HG02885 (cell line): Measurements from ENCODE around the gene FSTL3.

Experiments
- ATAC-seq: cut with Tn5 transposase; IDR thresholded peaks from one replicate; pipeline ENCODE4 v1.9.1; 2021; ENCODE audit warnings: mild to moderate bottlenecking; ENCODE audit not compliant: unreplicated experiment, poor library complexity

FSTL3 gene

DNA sequence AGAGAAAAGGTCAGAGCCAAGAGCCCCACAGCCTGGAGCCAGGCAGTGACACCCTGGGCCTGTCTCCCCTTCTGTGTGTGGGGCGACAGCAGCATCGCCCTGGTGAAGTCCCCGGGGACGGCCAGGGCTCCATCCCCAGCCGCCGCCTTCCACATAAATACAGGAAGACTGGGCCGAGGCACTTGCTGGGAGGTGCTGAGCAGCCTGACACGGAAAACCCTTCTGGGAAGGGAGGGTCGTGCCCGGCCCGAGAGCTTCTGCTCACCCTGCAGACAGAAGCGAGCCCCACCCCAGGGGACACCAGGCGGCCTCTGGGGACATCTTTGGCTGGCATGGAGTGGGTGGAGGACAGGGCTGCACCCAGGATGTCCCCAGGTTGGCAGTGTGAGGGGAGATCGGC is 31.4 kb upstream of the FSTL3 start:
- ATAC-seq = no peak

DNA sequence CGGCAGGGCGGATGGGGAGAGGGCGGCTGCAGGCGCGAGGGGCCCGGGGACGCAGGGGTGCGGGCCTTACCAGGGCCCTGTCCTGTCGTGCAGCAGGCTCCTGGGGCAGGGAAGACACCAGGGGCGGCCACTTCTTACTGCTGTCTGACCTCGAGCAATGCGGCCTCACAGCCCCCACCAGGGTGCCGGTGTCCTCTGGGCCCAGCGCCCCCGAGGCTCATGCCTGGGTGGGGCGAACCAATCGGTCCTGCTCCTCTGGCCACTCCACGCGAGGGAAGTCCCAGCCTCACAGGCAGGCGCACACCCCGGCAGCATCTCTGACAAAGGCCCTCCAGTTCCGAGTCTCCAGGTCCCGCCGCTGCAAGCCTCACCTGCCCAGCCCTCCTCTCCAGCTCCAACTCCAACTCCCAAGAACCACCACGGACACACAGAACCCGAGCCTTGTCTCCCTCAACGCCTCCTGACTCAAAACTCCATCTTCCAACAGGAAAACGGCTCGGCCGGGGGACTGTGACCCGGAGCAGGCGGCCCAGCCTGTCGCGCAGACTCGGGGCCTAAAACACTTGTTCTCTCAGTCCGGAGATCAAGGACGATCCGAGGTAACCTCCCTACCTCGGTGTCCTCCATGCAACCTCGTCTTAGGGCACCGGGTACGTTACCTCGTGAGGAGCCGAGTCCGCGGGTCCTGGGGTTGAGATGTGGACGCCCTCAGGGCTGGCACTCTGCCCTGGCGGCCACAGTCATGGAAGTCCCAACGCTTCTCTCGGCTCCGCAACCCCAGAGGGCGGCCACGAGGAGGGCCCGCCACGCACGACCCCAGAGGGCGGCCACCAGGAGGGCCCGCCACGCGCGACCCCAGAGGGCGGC is 30.0 kb upstream of the FSTL3 start:
- ATAC-seq = no peak

DNA sequence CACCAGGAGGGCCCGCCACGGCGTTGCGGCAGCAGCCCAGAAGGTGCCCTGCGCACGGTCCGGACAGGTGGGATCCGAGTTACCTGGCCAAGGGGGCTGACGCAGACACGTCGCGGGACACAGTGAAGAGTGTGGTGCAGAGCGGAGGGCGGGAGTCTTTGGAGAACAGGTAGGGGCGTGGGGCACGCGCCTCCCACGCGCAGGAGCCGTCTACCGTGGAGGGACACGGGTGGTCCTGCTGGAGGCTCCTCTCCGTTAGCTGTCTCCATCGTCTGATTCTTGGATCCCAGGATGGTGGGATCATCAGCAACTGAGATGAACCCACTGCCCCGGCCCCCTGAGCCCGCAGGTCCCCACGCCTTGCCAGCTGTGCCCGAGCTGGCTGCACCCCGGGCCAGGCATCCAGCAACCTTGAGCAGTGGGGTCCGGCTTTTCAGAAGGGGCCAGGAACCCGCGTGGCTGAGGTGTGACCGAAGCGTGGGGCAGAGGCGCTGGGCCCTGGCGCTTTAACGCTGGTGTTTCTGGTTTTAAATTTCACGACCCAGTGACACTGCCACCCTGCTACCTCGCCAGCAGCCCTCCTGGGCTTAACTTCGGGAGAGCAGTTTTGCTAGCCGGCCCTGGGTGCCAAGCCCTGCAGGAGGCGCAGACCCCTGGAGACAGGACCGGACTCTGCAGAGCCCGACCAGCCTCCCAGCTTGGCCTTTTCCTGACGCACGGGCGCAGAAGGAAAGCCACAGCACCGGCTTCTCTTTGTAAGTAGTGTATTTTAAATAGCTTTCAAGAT is 29.2 kb upstream of the FSTL3 start:
- no peak for ATAC-seq

DNA sequence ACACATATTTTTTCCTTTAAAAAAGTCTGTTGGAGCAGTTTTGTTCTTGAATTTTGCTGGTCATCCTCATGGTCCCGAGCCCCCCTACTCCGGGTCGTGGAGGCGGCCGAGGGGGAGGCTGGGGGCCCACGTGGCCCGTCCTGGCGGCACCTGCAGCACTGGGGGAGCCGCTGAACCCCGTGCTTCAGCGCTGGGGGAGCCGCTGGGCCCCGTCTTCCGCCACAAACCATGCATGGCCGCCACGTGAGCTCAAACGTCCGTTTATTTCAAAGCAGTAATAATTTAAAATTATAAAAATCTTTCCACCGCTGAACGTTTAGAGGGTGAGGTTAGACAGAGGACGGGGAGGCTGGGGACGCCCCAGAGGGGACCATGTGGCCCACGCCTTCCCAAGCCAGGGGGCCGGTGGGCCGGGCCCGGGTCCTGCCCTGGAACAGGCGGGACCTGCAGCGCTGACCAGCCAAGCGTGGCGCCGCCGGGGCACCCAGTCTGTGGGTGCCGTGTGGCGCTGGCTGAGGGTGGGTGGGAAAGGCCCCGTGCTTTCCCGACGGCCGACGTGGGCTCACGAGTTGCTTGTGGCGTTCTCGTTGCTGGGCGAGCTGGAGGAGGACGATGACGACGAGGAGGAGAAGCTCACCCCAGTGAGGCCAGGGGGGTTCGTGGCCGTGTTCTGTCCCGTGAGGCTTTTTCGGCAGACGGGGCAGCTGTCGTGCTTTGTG is 28.5 kb upstream of the FSTL3 start:
- no peak for ATAC-seq

DNA sequence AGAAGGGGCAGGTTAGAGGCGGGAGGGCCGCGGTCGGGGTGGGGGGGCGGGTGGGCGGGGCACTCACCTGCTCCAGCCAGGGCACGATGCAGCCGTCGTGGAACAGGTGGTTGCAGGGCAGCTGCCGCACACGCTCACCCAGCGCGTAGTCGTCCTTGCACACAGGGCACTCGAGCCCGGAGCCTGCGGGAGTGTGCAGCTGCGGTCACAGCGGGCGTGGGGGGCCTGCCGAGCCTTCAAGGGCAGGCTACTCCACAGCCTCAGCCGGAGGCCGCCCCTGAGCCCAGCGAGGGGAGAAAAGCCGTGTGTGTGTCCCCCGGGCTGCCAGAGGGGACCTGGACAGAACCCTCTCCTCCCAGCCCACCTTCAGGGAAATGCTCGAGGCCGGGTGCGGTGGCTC is 27.9 kb upstream of the FSTL3 start:
- ATAC-seq = no peak

DNA sequence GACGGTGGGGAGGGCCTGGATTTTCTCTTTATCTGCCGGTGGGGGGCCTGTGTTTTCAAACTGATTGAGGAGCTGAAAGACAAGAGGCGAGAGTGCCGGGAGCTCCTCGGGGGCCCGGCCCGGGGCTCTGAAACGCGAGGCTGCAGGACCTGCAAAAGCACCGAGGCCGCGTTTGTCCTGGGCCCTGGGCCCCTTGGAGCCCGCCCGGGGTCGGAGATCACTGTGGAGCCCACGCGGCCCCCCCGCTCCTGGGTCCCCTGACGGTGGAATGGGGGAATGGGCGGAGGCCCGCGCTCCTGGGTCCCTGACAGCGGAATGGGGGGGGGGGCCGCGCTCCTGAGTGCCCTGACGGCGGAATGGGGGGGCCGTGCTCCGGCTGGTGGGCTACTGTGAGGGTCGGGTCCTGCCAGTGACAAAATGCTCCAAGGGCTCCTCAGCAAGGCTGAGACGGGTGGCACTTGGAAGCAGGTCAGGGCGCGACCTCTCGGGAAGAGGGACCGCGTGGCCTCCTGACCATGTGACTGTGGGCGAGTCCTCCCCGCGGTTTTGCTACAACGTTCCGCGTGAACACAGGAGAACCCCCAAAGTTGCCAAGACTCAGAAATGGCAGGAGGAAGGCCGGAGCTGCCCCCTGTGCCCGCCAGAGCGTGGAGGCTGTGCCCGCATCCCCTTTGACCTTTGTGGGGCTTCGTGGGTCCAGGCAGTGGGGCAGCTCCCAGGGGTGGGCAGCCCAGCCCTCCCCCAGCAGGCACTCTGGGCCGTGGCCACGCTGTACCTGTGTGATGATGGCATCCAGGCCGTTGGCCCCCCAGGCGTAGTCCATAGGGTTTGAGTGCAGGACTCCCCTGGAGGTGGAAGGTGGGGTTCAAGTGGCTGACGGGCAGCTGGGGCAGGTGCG is 27.0 kb upstream of the FSTL3 start:
- ATAC-seq = no peak

DNA sequence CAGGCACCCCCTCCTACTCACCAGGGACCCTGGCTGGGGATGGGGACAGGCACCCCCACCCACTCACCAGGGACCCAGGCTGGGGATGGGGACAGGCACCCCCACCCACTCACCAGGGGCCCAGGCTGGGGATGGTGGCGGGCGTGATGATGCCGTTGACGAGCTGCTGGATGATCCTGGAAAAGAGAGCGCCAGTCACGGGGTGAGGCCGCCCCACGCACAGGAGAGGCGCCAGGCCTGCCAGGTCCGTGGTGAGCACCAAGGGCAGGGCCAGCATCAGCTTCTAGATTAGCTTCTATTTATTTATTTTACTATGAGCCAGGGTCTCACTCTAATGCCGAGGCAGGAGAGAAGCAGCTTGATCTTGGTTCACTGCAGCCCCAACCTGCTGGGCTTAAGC is 26.1 kb upstream of the FSTL3 start:
- ATAC-seq = no peak

DNA sequence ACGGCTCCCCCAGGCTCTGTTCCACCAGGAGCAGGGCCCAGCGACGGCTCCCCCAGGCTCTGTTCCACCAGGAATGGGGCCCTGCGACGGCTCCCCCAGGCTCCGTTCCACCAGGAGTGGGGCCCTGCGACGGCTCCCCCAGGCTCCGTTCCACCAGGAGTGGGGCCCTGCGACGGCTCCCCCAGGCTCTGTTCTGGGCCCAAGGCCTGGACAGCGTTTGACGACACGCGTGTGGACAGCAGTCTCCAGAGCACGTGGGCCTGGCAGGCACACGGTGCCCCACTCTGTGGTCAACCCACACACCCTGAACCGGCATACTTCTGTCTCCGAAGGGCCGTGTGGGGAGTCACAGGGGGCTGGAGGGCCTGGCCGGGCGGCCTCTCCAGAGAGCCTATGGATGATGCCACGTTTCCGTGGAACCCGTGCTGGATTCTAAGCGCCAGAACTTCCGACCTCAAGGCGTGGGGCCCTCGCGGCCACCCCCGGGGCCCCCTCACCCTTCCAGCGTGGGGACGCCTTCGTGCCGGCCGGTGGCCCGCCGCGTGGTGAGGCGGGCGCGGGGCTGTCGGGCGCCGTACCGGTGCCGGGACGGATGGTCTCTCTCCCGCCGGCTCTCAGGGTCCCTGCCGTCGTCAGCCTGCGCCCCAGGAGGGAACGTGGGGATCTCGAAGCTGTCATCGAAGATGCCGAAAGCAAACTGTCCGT is 24.9 kb upstream of the FSTL3 start:
- ATAC-seq = no peak

DNA sequence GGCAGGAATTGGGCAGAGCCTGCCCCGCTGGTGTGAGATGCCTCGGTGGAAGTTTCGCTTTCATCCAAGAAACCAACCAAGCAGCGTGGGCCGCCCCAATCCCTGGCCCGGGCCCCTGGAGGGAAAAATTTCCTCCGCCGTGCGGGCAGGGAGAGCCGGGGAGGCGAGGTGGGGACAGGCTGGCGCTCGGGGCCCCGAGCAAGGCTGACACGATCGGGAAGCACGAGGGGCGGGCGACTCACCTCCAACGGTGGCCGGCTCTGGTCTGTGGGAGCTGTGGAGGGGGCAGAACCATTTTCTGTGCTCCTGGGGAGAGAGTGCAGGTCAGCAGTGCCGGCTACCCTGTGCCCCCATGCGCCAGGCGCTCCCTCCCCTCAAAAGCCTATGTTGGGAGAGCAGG is 24.2 kb upstream of the FSTL3 start:
- no peak for ATAC-seq

DNA sequence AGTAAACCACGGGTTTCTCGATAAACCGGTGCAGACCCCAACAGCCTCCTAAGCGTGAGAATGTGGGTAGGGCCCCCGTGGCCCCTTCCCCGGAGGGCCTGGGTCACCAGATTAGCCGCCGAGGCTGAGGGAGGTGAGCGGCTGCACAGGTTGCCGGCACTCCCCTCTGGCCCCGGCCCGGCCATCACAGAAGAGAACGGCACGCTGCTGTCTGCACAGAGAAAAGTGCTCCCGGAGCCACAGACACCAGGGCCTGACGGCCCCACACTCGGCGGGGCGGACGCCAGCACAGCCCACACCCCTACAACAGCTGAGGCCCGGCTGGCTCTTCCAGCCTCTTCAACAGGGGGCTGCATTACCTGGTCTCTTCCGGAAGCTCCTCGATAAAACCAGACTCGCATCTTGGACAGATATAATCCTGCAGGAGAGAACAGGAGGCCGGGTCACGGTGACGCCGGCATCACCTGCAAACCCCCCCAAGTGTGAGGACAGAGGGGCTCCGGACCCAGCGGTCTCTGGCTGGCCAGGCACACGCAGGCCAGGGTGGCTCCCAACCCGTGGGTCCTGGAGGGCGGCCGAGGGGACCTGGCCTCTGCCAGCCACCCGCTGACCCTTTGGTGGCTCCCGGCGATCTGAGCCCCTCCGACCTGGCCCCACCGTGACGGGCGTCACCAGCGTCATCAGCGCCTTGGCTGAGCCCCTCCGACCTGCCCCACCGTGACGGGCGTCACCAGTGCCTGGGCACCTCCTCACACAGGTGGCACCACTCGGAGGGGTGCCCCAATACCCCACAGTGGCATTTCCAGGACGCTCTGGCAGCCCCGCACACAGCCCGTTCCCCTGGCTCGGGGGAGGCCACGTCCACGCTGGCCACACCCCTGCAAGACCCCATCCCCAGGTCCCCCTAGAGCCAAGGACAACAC is 23.5 kb upstream of the FSTL3 start:
- no peak for ATAC-seq

DNA sequence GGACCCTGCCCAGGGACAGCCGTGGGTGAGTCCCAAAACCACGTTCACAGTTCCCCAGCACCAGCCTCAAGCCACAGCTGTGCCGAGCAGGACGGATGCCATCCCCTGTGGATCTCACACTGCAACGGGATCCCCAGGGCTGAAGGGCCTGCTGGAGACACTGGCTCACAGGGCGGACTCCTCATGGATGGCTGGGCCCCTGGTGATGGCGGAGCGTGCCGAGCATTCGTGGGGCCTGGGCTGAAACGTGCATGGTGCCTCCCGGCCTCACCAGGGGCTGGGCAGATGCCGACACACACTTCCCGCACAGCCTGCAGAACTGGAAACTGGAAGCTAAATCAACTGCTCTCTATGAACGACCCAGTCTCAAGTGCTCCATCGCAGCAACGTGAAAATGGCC is 22.8 kb upstream of the FSTL3 start:
- no peak for ATAC-seq

DNA sequence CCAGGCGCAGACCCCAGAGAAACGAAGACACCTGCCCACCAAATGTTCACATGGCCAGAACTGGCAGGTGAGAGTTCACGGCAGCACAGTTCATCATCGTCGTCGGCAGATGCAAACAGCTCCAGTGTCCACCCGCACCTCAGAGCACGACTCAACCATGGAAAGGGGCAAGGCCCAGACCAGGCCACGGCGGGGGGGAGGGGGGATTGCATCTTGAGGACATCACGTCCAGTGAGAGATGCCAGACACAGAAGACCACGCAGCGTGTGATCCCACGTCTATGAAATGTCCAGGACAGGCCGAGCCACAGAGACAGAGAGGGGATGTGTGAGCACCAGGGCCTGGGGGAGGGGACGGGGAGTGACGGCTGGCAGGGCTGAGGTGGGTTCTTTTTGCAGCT is 20.5 kb upstream of the FSTL3 start:
- no peak for ATAC-seq

DNA sequence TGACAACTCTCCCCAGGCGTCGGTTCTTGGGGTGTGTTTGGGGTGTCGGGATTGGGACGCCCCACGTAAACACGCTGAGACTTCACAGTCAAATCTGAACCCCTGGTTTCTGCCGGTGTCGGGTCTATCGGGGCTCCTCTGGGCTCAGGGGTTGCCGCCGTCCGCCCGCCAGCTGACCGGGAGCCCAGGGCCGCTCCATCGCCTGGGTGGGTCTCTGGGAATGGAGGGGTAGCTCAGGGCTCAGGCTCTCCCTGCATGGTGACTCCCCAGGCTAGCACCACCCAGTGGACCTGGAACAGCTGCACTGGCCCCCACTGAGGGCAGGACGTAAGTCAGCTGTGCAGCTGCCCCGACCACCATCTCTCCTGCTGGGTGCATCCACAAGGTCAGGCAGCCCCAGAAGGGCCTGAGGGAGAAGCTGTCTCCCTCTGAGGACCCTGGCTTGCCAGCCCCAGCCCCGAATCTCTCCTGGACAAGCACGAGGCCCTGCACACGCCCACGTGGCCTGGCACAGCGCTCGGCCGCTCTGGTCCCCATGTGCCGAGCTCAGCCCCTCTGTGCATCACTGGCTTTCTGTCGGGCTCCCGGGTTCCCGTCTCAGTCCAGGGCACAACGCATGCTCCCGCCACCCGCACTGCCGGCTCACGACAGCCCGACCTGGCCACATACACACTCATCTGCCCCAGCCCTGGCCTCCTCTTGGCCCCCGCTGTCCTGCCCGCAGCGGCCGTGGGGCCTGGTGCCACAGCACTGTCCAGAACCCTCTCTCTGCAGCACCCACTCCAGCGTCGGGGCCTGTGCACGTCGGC is 19.2 kb upstream of the FSTL3 start:
- ATAC-seq = no peak

DNA sequence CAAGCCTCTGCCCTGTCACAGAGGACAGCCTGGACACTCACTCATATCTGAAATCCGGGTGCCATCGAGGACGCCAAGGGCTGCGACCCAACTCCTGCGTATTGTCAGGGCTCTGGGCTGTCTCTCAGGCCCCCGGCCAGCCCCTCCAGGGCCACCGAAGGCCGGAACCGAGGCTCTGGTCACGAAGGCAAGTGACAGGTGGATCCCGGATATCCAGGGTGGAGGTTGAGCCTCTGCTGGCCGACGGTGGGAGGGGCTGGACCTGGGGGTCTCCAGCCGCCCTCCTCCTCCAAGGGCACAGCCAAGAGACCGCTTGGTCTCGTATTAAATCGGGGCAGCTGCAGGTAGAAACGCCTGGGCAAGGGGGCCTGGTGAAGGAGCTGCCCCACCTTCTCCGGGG is 18.6 kb upstream of the FSTL3 start:
- ATAC-seq = no peak

DNA sequence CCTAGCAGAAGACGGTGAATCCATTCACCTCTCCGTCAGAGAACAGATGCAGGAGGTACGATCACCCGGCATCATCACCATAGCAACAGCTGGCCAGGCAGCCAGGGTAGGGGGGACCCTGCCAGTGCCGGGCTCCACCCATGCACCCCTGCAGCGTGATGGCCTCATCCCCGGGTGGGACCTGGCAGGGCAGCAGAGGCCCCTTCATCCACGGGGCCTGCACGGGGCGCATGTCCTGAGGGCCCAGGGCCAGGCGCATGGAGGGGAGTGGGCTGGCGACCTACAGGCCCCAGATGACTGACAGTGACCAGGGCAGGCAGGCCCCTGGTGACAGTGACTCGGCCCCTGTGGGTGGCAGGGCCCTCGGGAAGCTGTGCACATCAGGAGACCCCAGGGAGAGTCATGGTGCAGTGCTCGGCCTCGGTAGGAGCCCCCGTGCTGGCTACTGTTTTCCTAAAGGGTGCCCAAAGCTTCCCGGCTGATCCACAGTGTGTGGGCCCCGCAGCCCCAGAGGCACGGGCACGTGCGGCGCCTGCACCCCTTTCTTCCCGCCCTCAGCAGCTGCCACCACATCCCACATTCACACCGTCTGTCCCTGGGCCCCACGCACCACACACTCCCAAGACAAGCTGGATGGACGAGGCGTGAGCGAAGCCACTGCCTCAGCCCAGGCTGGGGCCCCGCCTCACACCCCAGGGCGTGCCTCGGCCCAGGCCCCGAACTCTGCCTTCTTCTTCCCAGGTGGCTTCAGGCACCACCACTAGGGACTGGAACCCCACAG is 17.9 kb upstream of the FSTL3 start:
- ATAC-seq = no peak

DNA sequence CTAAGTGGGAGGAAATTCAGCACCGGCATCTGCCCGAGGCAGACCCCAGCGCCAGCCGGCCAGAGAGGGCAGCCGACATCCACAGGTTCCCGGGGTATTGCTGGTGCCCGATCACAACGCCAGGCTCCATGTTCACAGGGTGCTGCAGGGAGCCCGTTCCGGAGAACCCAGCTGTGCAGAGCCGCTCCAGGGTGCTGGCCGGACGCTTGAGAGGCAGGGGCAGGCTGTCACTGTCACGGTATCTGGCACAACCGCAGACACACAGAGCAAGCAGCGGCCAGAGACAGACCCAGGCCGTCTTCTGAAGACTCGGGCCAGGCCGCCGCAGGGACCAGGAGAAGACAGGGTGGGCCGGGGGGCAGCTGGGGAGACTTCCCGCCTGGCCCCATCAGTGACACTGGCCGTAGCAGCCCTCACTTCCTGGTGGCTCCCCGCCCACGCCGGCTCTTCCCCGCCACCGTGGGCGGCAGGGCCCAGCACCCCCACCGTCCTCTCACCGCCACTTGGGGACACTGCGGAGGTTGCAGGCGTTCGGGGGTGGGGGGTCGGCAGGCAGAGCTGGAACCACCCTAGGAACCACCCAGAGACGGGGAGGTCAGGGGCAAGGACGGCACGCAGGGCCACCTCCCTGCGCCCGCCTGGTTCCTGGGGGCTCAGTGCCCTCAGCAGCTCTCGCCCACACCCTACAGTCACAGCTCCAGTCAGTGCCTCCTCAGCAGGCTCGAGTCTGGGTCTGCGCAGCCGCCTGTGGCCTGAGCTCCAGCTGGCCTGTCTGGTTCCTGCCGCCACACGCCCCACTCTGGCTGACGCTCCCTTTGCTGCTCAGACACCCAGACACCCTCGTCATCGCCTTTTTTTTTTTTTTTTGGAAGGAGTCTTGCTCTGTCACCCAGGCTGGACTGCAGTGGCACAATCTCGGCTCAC is 17.0 kb upstream of the FSTL3 start:
- no peak for ATAC-seq
